ENCODE measurements around the gene TRIM63.
A peak's percentile ranks its signal among the peaks of the same experiment; 100 is the strongest.

TRIM63 gene

DNA sequence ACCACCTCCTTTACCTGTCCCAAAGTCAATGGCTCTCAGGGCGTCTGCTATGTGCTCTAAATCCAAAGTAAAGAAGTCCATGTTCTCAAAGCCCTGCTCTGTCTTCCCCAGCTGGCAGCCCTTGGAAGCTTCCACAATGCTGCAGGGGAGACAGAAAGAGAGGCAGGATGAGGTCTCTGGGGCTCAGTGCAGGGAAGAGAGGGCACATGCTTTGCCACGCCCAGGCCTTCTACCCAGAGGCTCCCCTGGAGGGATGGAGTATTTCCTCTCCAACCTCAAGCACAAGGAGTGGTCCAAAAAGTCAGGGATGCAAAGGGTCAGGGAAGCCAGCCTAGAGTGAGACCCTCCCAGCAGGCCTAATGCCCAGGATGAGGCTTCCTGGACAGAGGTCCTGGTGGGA, 10.2 kb downstream of the TRIM63 start:
- no peak for DNase-seq (ENCODE audit: low read depth, low spot score)

DNA sequence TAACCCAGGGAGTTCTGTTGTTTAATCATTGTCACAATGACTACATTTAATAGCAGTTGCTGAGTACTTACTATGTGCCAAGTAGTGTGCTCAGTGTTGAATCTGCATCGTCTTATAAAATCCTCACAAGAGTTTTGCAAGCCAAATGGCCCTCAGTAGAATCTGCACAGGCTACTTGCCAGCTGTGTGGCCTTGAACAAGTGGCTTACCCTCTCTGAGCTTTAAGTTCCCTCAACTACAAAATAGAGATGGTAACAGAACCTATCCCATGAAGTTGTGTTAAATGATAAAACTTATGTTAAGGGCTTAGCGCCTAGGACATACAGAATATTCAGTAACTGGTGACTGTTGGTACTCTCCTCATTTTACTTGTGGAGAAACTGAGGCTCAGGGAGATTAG, 12.4 kb downstream of the TRIM63 start:
- DNase-seq (ENCODE audit: low read depth, low spot score): no peak

DNA sequence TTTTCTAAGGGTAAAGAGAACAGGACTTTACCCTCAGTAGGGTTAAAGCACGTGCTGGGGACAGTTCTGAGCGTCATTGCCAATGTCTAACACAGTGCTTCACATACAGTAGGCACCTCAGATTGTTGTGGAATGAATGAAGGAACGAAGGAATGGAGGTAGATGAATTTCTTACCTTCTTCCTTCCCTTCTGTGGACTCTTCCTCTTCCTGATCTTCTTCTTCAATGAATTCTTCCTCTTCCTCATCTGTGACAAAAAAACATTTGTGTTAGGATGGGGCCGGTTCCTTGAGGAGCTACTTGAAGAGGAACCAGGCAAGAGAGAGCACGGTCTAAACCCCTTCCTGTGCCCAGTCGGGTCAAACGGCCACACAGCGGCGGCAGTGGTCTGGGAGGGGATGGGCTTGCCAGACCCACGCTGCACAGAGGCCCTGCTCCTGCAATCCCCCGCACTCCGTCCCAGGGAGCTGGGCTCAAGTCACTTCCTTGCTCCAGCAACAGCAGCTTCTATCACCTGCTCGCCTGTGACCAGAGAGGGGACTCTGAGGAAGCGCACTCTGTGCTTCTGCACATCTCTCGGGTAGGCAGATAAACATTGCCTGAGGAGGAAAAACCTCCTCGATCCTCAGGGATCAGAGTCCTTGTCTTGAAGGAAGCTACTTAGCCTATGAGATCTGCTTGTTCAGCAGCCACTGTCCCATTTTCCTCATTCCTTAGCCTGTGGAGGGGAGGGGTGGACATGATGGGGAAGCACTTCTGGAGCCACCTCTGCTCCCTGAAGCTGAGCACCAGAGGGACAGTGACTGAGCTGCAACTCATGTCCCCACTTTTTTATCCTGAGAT, 13.5 kb downstream of the TRIM63 start:
- DNase-seq (ENCODE audit: low read depth, low spot score): no peak

DNA sequence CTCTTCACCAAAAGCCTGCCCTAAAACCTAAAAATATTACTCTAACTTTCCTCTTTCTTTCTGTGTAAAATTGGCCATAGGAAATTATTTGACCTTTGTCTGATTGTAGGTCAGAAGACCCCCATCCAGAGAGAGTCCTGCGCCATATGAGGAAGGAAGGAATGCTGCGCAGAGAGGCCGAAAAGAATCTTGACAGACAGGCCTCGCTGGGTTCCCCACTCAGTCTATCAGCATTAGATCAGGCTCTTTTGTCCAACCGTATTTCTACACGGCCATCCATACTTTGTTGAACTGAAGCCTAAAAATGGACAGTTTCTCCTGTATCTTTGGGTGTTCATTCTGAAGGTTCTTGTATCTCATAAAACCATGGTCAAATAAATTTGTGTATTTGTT, 17.2 kb downstream of the TRIM63 start:
- no peak for DNase-seq (ENCODE audit: low read depth, low spot score)

DNA sequence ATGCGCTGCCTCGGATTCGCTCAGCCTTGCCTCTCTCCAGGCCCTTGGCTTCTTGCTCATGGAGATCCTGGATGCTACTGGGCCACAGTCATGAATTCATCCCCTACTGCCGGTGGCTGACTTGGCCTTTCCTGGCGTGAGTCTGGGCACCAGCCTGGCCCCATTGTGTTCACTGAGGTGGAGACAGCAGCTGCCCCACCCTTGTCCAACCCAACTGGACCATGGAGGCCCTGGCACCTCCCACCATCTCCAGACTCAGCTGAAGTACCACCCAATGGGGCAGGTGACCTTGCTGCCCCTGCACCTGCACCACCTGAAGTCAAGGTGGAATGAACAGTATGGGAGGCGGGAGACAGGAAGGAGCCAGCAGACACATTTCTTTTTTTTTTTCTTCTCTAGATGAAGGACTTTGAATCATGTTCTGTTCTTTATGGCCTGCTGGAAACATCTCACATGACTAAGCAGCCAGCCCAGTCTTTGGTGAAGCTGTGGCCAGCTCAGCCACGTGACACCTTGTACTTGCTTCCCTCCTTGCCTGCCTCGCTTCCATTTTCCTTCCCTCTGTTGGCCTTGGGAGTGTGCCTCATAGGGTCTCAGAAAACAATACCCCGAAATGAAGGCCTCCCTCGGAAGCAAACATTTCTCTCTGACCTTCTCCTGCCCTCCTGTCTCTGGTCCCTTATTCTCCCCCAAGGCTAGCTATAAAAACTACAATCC, 17.7 kb downstream of the TRIM63 start:
- no peak for DNase-seq (ENCODE audit: low read depth, low spot score)

DNA sequence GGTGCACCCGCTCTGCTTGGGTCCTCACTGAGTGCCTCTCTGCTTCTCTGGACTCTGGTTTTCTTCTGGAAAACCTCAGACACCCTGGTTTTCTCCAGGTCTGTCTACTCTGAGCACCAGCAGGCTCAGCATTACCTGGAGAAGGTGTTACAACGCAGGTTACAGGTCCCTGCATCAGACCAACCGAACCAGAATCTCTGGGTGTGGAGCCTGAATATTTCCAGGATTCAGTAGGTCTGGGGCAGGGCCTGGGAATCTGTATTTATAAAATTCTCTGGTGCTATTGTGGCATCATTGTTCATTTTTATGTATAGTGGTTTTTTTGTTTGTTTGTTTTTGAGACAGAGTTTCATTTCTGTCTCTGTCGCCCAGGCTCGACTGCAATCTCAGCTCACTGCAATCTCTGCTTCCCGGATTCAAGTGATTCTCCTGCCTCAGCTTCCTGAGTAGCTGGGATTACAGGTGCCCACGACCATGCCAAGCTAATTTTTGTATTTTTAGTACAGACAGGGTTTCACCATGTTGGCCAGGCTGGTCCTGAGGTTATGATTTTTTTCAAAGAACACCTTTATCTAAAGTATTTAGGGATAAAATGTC, 20.1 kb downstream of the TRIM63 start:
- no peak for DNase-seq (ENCODE audit: low read depth, low spot score)

DNA sequence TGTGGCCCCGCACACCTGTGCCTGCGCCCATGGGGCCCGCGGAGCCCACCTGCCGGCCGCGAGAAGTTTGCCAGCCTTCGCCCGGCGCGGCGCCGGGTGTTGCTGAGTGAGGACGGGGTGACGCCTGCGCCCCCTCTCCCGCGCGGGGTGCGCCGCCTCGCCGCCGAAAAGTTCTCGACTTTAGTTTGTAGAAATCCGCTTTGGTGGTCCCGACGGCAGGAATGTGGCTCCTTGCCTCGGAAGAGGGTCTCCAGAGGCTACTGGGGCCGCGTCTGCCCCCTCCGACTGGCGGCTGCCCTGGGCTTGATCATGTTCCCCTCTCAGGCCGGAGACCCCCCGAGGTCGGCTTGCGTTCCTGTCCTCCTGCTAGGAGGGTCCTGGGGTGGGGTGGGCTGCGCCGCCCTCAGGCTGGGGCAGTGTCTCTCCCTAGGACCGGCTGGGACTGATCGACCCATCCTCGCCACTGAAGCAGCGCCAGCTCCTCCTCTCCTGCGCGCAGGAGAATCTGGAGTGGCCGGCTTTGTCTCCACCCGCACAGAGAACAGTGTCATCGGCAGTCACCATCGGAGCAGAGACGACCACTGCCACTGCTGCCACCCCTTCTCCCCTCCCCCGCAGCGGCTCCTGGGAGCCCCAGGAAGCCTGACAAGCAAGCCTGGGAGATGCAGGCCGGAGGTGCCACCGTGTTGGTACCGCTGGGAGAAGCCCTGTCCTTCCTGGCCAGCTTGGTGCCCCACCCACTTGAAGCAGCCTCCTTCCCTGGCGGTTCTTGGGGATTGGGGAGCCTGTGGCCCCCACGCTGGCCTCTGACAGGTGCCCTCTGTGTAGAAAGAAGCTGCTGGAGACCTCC, 21.0 kb downstream of the TRIM63 start:
- no peak for DNase-seq (ENCODE audit: low read depth, low spot score)

DNA sequence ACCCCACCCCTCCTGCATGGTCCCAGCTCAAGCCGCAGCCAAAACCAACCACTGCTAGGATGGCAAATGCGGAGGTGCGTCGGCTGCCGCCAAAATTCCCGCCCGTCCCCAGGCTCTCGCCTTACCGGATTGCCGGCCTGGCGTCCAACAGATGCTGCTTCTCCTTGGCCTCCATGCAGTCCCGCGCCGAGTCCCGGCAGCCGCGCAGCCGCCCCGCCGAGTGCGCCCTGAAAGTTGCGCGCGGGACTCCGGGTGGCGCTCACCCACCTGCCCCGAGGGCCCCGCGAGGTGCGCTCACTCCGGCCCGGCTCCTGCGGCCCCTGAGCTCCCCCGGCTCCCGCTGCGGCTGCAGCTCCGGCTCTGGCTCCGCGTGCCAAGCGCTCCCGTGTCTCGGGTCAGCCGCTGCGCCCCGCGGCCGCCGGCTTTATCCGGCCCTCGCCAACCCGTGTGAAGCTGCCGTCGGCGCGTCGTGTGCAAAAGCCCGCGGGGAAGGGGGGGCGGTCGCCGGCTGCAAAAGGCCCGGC, 21.6 kb downstream of the TRIM63 start, which contains the start of gene SLC30A2:
Gene SLC30A2, minus strand, starts transcription at position 397 of the 524 bp plus-strand sequence. Its CDS starts 222 bp downstream, at position 175.
- DNase-seq (ENCODE audit: low read depth, low spot score): no peak

DNA sequence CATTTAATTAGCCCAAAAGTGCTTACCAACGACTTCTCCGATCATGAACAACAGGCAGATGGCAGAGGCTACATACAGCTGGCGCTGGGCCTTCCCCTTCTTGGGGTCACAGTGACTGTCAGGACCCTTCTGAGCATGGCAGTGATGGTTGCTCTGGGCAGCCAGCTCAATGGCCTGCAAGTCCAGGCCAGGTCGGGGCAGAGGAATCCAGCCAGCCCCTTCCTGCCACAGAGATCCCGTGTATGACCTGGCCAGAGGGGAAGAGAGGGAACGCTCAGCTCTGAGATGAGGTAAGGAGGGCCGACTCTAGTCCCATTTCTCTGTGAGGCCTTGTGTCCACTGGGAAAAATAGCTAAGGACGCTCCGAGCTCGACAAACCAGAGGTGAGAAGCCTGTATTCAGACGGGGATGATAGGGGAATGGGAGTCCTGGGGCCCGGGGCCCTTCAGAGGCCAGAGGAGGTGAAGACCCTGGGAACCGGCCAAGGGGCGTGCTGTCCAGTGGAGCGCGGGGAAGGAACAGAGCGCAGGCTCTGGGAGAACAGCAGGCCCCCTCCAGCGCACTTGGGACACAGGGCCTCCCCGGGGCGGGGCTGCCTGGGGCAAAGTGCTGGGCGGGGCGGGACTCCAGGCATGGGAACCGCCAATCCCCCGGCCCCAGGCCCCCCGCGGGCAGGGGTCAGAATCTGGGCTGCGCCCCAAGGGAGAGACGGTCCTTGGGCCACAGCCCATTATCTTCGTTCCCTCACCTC, 22.3 kb downstream of the TRIM63 start:
- no peak for DNase-seq (ENCODE audit: low read depth, low spot score)

DNA sequence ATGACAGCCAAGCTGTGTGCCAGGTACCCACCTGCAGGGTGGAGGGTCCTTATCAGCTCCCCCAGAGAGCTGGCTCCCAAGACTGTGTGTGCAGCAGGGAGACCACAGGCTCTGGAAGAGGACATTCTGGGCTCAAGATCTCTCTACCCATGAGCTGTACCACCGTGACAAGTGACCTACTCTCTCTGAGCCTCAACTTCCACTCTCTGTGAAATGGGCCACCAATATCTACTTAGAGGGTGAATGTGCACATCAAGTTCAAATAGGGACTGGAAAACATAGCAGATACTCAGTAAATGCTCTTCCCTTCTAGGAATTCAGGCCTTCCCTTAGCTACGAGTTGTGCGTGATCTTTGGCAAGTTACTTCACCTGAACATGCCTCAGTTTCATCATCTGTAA, 23.0 kb downstream of the TRIM63 start:
- DNase-seq (ENCODE audit: low read depth, low spot score): no peak

DNA sequence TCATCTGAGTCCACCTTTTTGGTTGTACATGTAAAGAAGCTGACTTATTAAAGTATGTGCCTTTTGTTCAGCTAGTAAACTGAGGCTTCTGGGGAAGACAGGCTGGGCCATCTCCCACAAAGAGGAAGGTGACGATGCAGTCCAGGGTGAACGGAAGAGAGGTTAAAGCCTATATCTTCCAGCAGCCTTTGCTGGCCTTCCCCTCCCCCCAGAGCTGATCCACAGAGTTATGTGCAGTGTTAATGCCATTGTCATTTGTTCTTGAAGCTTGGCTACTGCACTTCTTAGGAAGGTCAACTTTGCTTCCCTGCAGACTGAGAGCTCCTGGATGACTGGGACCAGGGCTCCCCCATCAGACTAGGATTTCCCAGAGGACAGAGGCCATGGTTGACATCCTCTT, 23.7 kb downstream of the TRIM63 start:
- no peak for DNase-seq (ENCODE audit: low read depth, low spot score)

DNA sequence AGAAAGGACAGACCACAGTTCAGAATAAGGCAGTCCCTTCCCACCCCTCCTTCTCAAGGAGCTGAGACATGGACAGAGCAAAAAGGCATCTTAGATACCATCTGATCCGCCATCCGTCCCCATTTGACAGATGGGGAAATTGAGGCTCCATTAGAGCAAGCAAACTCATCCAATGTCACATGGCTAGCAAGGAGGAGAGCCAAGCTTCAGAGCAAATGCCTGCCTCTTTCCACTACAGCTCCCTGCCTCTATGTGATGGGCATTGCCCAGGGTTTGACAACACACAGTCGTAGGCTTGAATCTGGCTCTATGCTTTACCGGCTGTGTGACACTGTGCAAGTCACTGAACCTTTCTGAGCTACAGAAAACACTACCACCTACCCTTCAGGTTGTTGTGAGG, 25.5 kb downstream of the TRIM63 start:
- DNase-seq (ENCODE audit: low read depth, low spot score): no peak

DNA sequence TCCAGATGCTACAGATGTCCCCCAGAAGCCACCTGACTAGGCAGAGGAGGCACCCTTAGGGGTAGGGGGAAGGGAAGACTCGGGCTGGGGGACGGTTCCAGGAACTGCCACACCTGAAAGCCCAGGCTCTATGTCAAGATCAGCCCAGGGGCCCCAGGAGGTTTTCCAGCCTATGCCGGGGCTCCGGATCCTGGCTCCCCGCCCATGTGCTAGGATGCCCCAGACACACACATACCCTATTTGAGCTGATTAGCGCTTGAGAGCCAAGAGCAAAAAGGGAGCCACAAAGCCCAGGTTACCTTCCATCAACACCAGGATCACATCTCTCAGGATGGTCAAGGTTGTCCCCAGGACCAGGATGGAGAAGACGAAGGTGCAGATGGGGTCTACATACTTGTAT, 26.0 kb downstream of the TRIM63 start:
- no peak for DNase-seq (ENCODE audit: low read depth, low spot score)

DNA sequence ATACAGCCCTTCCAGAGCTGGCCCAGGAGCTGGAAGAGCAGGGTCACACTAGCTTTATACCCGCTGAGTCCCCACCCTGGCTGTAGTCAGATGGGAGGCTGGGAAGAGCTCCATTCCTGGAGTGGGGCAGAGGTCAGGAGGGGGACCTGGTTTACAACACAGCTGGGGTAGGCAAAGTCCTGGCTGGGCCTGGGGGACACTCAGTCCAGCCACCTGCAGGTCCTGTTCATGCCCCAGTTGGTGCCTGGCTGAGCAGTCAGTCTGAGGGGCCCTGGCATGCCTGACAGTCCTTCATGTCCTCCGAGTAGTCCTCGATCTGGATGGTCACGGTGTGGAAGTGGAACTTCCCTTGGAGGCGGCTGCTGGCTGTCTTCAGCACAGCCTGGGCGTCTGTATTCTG, 28.5 kb downstream of the TRIM63 start:
- DNase-seq (ENCODE audit: low read depth, low spot score): no peak

DNA sequence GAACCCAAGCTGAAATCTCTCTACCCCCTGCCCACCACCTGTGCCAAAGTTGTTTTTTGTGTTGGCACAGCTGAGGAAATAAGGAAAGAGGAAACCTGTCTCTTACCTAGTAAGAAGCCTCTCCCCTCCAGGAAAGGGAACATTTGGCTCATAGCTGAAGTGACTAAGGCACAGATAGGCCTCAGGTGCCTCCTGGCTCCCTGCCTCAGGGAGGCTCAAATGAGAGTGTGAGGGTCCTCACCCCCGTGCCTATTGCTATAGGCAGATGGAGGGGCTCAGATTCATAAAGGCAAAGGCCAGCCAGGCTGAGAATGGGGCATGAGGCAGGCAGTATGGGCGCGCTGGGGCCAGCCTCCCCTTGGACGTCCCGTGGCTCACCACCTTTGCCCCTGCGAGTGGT, 29.0 kb downstream of the TRIM63 start:
- no peak for DNase-seq (ENCODE audit: low read depth, low spot score)

DNA sequence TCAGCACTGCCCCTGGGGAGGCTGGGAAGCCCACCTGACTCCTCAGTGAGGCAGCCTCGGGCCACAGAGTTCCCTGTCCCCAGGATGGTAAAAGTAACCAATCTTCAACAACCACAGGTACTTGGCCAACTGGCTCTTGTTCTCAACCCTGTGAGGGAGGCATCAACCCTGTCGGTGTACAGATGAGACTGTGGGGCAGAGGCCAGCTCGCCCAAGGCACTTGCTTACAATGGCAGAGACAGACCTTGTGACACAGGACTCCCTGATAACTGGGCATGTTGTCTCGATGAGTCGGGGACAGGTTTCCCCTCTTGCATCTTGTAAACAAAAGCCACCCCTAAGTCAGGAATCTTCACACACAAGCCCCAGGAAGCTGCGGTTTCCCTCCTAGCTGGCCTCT, 29.5 kb downstream of the TRIM63 start:
- no peak for DNase-seq (ENCODE audit: low read depth, low spot score)

DNA sequence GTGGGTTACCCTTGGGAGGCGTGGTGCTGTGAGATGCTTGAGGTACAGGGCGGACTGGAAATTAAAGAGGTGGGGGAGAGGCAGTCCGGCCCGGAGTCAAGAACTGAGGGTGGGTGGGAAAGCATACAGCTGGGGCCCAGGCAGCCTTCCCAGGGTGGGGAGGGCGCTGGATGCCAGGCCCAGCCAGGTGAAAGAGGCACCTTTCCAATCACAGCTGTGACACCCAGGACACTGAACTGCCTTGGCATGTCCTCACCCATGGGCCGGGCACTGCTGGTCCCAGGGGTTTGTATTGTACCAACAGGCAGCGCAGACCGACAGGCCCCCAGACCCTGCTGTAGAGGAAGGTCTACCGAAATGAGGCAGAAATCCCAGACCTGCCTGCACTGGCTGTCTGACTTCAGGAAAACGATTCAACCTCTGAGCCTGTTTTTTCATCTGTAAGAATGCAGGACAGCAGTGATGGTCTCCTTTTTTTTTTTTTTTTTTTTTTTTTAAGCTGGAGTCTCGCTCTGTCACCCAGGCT, 30.6 kb downstream of the TRIM63 start:
- no peak for DNase-seq (ENCODE audit: low read depth, low spot score)

DNA sequence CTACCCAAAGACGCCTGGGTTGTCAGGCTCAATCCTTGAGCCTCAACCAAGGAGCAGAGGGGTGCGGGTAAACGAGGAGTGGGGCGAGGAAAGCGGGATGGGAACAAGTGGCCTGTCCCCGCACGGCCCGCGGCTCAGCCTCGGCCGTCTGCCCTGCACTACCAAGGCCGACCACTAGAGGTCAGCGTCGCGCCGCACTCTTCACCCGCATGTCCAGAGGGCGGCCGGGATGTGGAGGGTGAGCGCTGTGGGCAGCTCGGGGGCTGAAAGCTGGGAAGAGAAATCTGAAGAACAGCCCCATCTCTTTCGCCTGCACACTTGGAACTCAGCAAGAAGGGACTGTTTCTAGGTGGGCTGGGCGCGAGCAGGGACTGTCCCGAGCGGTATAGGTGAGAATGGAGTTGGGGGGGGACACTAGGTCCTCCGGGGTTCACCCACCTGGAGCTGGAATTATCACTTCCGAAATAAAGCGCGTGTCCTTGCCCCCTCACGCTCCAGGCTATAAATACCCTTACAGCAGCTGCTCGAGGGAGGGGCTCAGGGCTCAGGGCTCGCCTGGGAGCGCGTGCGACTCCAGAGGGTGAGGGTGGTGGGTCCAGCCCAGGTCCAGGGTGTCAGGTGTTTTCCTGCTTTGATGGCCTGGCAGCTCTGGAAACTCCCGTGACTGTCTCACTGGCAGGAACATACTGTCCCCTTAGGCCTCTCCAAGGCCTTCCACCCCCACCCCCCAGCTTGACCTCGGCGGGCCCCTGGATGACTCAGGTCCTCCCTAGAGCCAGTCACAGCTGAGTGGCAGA, 31.3 kb downstream of the TRIM63 start:
- peak; percentile 58 for DNase-seq (ENCODE audit: low read depth, low spot score)

DNA sequence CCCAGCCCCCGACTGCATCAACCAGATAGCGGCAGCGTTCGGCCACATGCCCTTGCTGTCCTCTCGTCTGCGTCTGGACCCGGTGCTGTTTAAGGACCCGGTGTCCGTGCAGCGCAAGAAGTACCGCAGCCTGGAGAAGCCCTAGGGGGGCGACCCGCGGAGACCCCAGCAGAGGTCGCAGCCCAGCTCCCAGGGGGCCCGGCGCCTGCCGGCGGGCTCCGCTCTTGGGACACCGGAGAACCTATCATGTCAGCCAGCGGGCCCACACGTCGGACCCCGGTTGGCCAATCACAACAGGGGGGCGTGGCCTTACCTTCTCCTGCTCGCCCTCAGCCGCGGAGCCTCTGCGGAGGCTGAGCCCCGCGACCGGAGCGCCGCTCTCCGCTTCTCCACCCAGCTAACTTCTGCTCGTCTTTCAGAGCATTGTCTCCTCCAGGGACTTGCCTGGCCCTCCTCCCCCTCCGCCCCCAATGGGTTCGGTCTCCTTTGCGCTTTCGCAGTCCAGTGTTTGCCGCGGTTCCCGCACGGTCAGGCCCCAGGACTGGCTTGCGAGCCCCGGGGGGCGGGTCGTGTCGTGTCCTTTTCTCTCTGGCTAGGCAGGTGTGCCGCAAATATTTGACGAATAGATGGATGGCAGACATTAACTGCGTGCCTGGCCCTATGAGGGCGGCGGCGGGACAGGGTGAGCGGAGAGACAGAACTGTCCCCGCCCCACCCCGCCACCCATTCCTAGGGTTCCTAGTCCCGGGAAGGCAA, 32.0 kb downstream of the TRIM63 start:
- peak; percentile 83 for DNase-seq (ENCODE audit: low read depth, low spot score)
